A549 (cell line): Measurements from ENCODE around the gene CHIC2.

Experiments used
- BHLHE40 ChIP-seq: IDR thresholded peaks from 2 replicates; pipeline ENCODE4 v1.6.1; 2012; ENCODE audit warnings: low read depth, low read length, inconsistent platforms
- CBX8 ChIP-seq: fragments of 200-600 bp; sonication (generic); IDR thresholded peaks from 2 replicates; pipeline ENCODE4 v1.6.1; 2016
- CTCF ChIP-seq: fragments of >200 bp; sonication (Bioruptor Twin); formaldehyde crosslinking; IDR thresholded peaks from 3 replicates; pipeline ENCODE4 v1.5.1; 2016
- GATA3 ChIP-seq: IDR thresholded peaks from 2 replicates; pipeline ENCODE4 v1.6.1; 2012; ENCODE audit warnings: borderline replicate concordance
- NPAS2 ChIP-seq: fragments of 250-450 bp; sonication (Bioruptor Pico); IDR thresholded peaks from 2 replicates; pipeline ENCODE4 v1.8.0; 2022; ENCODE audit warnings: mild to moderate bottlenecking, moderate library complexity, borderline replicate concordance
- RFX5 ChIP-seq: fragments of 450-650 bp; IDR thresholded peaks from 2 replicates; pipeline ENCODE4 v1.7.1; 2014; ENCODE audit warnings: antibody characterized with exemption, mild to moderate bottlenecking, moderate library complexity
- TP53 ChIP-seq: fragments of 250-450 bp; sonication (Bioruptor Pico); IDR thresholded peaks from 2 replicates; pipeline ENCODE4 v1.5.0; 2021; ENCODE audit warnings: mild to moderate bottlenecking, moderate library complexity
- ZC3H11A ChIP-seq: fragments of 450-650 bp; IDR thresholded peaks from 2 replicates; pipeline ENCODE4 v1.6.1; 2014; ENCODE audit warnings: antibody characterized with exemption, mild to moderate bottlenecking

- TF ChIP-seq CTCF, result no peak
- TF ChIP-seq GATA3, result no peak
- no peak for TF ChIP-seq CBX8
- no peak for TF ChIP-seq ZC3H11A
- TF ChIP-seq BHLHE40, result no peak
- no peak for TF ChIP-seq NPAS2
- no peak for TF ChIP-seq RFX5
- no peak for TF ChIP-seq TP53
These were observed 14.0 kb downstream of the CHIC2 start for GRCh38 chr4:54050214-54050904.
